ENCODE results near the gene VWA3B. TPM values are rescaled to one million over a fixed set of nuclear protein-coding genes. Genes with fewer than 3 reads are reported as not detected.

The VWA3B gene
- total RNA-seq, 1 donor from 2014 or later = 1.7 TPM

DNA sequence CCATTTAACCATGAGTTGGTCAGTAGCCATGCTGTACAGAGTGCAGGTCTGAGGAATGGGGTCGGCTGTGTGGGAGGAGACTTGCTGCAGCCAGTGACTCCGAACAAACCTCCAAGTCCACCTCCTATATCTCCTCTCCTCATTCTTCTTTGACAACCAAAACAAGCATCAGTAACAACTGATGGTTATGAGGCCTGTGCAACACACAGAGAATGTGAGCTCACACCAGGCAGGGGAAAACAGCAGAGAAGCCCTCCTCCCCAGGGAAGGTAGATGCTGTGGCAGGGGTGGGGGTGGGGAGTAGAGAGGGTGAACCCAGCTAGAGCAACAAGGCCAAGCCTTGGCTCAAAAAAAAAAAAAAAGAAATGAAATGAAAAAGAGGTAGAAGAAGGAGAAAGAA, 247.0 kb downstream of the VWA3B start:
- no peak for DNase-seq (ENCODE audit: low spot score)

DNA sequence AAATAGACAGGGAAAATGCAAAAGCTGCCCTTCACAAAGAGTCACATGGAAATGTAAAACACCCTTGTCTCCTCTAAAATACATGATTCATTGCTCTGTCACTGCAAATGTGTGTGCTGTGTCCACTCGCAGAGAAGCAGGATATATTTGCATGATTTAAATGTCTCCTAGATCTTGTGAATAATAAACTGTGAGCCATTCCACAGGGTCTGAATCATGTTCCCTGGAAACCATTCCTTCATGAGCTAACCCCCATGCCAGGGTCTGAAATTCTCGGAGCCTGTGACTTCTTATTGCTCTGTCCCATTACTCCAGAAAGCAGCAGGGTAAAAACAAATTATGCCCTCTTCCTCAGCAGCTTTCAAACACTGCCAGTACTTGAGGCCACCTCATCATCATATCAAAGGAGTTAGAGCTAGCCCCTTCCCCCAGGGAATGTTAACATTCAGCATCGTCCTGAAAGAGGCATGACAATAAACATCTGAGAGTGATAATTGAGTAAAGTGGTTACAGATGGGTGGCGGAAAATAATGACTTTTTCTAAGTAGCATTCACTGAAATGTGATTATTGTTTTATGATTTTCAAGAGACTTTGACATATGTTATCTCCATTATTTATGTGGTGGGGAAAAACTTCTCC, 247.6 kb downstream of the VWA3B start:
- no peak for DNase-seq (ENCODE audit: low spot score)

GRCh38 chr2:98335271-98335670, 248.3 kb downstream of the VWA3B start:
- no peak for DNase-seq (ENCODE audit: low spot score)

DNA sequence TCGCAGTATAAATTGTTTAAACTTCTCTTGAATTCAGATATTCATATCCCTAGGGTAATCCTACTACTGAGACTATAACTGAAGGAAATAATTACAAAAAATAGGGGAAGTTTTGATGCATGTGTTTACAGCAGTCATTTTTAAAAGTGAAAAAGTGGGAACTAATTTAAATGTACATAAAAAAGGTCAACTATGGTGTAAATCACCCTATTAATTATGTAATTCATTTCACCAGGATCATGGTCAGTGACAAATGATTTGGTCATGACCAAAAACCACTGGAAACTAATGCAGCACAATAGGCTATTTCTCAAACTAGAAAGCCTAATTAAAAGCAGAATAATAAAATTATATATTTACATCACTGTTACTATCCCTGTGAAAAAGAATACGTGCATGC, 254.3 kb downstream of the VWA3B start:
- no peak for DNase-seq (ENCODE audit: low spot score)

DNA sequence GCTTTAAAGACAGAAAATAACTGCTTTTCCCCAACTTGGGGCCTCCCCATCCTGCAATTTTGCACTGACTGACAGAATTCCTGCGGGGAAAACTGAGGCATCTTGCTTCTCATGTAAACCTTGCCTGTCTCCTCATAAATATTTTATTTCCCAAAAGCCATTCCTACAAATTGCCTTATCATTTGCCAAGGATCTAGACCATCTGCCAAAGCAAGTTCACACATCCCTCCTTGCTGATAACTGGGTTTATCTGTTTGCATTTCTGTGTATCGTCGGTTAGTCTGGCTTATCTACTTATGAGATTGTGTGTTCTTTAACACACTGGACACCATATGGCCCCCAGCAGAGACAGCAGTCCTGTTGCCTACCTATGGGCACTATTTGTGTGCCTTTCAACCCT, 256.3 kb downstream of the VWA3B start:
- no peak for DNase-seq (ENCODE audit: low spot score)

- DNase-seq (ENCODE audit: low spot score) = no peak
Measured at GRCh38 chr2:98346311-98347236, 259.6 kb downstream of the VWA3B start, which contains the start of gene CNGA3. Gene CNGA3 (plus strand): TSS chr2:98346456. CDS start chr2:98369976, 23,520 bp downstream.

DNA sequence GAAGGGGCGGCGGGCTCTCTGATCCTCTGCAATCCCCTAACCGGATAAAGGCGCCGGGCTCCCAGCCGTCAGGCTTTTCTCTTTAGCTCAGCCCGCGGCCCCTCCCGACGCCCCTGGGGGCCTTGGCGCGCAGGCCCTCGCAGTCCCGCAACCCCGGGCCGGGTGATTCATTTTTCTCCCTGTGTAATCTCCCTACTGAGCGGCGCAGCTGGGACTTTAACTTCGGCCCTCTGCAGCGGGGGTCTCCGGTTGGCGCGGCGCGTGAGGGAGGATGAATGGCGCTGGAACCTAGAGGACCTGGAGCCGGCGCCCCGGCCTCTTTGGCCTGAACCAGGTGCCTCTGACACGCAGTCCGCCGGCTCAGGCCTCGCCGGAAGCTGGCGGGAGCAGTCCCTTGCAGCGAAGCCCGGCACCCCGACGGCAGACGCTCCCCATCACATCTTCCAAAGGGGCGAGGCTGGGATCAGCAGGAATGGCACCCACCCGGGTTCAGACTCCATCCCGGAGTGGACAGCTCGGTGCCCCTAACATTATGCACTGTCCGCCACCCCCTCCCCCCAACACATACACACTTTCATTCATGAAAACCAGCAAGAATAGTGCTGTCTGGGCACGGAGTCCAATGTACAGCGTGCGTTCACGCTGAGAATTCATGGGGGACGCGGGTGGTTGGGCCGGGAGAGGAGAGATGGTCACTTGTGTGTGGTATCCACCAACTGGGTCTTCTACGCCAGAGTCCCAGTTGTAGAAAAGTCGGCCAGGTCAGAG, 260.5 kb downstream of the VWA3B start:
- no peak for DNase-seq (ENCODE audit: low spot score)

GRCh38 chr2:98348066-98348561, 261.1 kb downstream of the VWA3B start:
- DNase-seq (ENCODE audit: low spot score) = no peak

- no peak for DNase-seq (ENCODE audit: low spot score)
Measured at GRCh38 chr2:98350411-98350810, 263.4 kb downstream of the VWA3B start.

DNA sequence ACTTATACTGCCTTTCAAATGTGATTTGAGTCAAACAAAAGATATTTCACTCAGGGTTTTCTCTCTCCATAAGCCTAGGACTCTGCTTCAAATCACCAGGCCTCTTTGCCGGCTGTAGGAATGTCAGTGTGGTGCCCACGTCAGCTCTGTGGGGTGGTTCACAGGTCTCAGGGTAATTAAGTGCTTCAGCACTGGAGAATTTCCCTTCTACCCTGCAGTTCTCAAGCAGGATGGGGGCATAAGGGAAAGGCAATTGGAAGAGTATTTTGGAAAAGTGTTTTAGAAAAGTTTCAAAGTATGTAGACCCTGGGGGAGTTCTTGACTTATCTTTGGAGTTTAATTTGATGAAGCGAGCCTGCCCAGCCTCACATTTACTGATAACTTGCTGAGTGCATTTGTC, 268.9 kb downstream of the VWA3B start:
- DNase-seq (ENCODE audit: low spot score) = no peak

GRCh38 chr2:98356729-98357128, 269.8 kb downstream of the VWA3B start:
- no peak for DNase-seq (ENCODE audit: low spot score)

GRCh38 chr2:98357849-98358248, 270.9 kb downstream of the VWA3B start:
- DNase-seq (ENCODE audit: low spot score) = no peak

GRCh38 chr2:98359986-98360385, 273.0 kb downstream of the VWA3B start:
- no peak for DNase-seq (ENCODE audit: low spot score)

Other genes with a start within 250 kb of the VWA3B start
- gene TMEM131, start 91.2 kb upstream of the VWA3B start, total RNA-seq = 67.7 TPM

Data from ureter (tissue), 1 donor.